MV-4-11 (cell line): ENCODE results near the gene KRT85.
"Not testable (repeated sequence)": the region's sequence is repeated elsewhere in the genome, so short reads cannot be mapped to it uniquely, and the experiment has no call there.

Experiments
- DNase-seq: peaks from one replicate; lab custom pipeline; 2025; lab: John Stamatoyannopoulos, UW

The KRT85 gene

GRCh38 chr12:52366738-52367485, at the start of gene KRT85:
KRT85 (minus strand) TSS chr12:52367481; CDS start chr12:52367405, 76 bp downstream.
- DNase-seq: no peak

- DNase-seq: no peak
Measured at GRCh38 chr12:52416795-52417194, 49.5 kb upstream of the KRT85 start.

GRCh38 chr12:52415870-52416750, 48.8 kb upstream of the KRT85 start:
- DNase-seq: peak; percentile 63

- no peak for DNase-seq
Measured at GRCh38 chr12:52414936-52415335, 47.7 kb upstream of the KRT85 start.

- no peak for DNase-seq
Measured at GRCh38 chr12:52413782-52414345, 46.6 kb upstream of the KRT85 start.

GRCh38 chr12:52413202-52413601, 45.9 kb upstream of the KRT85 start:
- DNase-seq: no peak

GRCh38 chr12:52411815-52412214, 44.5 kb upstream of the KRT85 start:
- no peak for DNase-seq

GRCh38 chr12:52410589-52411248, 43.4 kb upstream of the KRT85 start:
- not testable (repeated sequence) for DNase-seq

- no peak for DNase-seq
Measured at GRCh38 chr12:52407918-52408317, 40.6 kb upstream of the KRT85 start.

- DNase-seq: no peak
Measured at GRCh38 chr12:52405922-52406385, 38.7 kb upstream of the KRT85 start, which contains the start of gene KRT82. KRT82 (minus strand) TSS chr12:52406335; CDS start chr12:52406277, 58 bp downstream.

GRCh38 chr12:52404951-52405350, 37.7 kb upstream of the KRT85 start:
- DNase-seq: no peak

GRCh38 chr12:52403561-52403960, 36.3 kb upstream of the KRT85 start:
- DNase-seq: no peak

- DNase-seq: no peak
Measured at GRCh38 chr12:52402873-52403540, 35.7 kb upstream of the KRT85 start.

GRCh38 chr12:52402377-52402776, 35.1 kb upstream of the KRT85 start:
- no peak for DNase-seq

- DNase-seq: no peak
Measured at GRCh38 chr12:52401926-52402325, 34.6 kb upstream of the KRT85 start.

- DNase-seq: no peak
Measured at GRCh38 chr12:52401526-52401925, 34.2 kb upstream of the KRT85 start.

GRCh38 chr12:52400906-52401305, 33.6 kb upstream of the KRT85 start:
- DNase-seq: no peak

- no peak for DNase-seq
Measured at GRCh38 chr12:52399756-52400155, 32.5 kb upstream of the KRT85 start.

- no peak for DNase-seq
Measured at GRCh38 chr12:52398176-52398575, 30.9 kb upstream of the KRT85 start.

GRCh38 chr12:52396656-52397055, 29.4 kb upstream of the KRT85 start:
- DNase-seq: no peak

- no peak for DNase-seq
Measured at GRCh38 chr12:52395761-52396434, 28.6 kb upstream of the KRT85 start.
